Measurements from ENCODE around the gene BTN1A1.

BTN1A1 gene

GRCh38 chr6:26473758-26474438 is 26.2 kb upstream of the BTN1A1 start:
- H3K4me3 ChIP-seq (replicated peaks; ENCODE audit: low read depth, low read length): peak overlapping the region; percentile 71
- DNase-seq (ENCODE audit: extremely low read depth, insufficient read length): peak; percentile 79
- TF ChIP-seq CTCF (IDR thresholded peaks at IDR 0.05; ENCODE audit: insufficient read depth, low read length, poor library complexity, severe bottlenecking): no peak
- H3K27me3 ChIP-seq (replicated peaks; ENCODE audit: control insufficient read depth, insufficient read depth, low read length): no peaks in the 10 kb centered on the region
- H3K36me3 ChIP-seq (ENCODE audit: control insufficient read depth, insufficient read depth, low read length): peaks cover 3% of the 10 kb centered on the region; the same call in 1 of the 2 replicates

- H3K4me3 ChIP-seq (replicated peaks; ENCODE audit: low read depth, low read length): peak overlapping the region; percentile 71
- H3K36me3 ChIP-seq (ENCODE audit: control insufficient read depth, insufficient read depth, low read length): peaks cover 3% of the 10 kb centered on the region; the same call in 1 of the 2 replicates
- no peaks in the 10 kb centered on the region for H3K27me3 ChIP-seq (replicated peaks; ENCODE audit: control insufficient read depth, insufficient read depth, low read length)
- no peak for TF ChIP-seq CTCF (IDR thresholded peaks at IDR 0.05; ENCODE audit: insufficient read depth, low read length, poor library complexity, severe bottlenecking)
- DNase-seq (ENCODE audit: extremely low read depth, insufficient read length): no peak
Observed at GRCh38 chr6:26474439-26474881, 25.6 kb upstream of the BTN1A1 start.

GRCh38 chr6:26475823-26476729 is 24.0 kb upstream of the BTN1A1 start:
- no peak for DNase-seq (ENCODE audit: extremely low read depth, insufficient read length)
- Histone ChIP-seq H3K36me3 (ENCODE audit: control insufficient read depth, insufficient read depth, low read length) (no peaks in the 10 kb centered on the region), H3K4me3 (replicated peaks; ENCODE audit: low read depth, low read length) (no peak overlapping the region), H3K27me3 (replicated peaks; ENCODE audit: control insufficient read depth, insufficient read depth, low read length) (no peaks in the 10 kb centered on the region)
- TF ChIP-seq CTCF (IDR thresholded peaks at IDR 0.05; ENCODE audit: insufficient read depth, low read length, poor library complexity, severe bottlenecking): no peak

GRCh38 chr6:26476896-26477295 is 23.2 kb upstream of the BTN1A1 start:
- H3K27me3 ChIP-seq (replicated peaks; ENCODE audit: control insufficient read depth, insufficient read depth, low read length): no peaks in the 10 kb centered on the region
- TF ChIP-seq CTCF (IDR thresholded peaks at IDR 0.05; ENCODE audit: insufficient read depth, low read length, poor library complexity, severe bottlenecking): no peak
- no peak overlapping the region for H3K4me3 ChIP-seq (replicated peaks; ENCODE audit: low read depth, low read length)
- no peaks in the 10 kb centered on the region for H3K36me3 ChIP-seq (ENCODE audit: control insufficient read depth, insufficient read depth, low read length)
- no peak for DNase-seq (ENCODE audit: extremely low read depth, insufficient read length)

GRCh38 chr6:26477426-26477825 is 22.7 kb upstream of the BTN1A1 start:
- Histone ChIP-seq H3K36me3 (ENCODE audit: control insufficient read depth, insufficient read depth, low read length) (no peaks in the 10 kb centered on the region), H3K4me3 (replicated peaks; ENCODE audit: low read depth, low read length) (no peak overlapping the region), H3K27me3 (replicated peaks; ENCODE audit: control insufficient read depth, insufficient read depth, low read length) (no peaks in the 10 kb centered on the region)
- TF ChIP-seq CTCF (IDR thresholded peaks at IDR 0.05; ENCODE audit: insufficient read depth, low read length, poor library complexity, severe bottlenecking): no peak
- DNase-seq (ENCODE audit: extremely low read depth, insufficient read length): no peak
